ENCODE measurements around the gene ZNF385A. TPM values are rescaled to one million over a fixed set of nuclear protein-coding genes. Genes with fewer than 3 reads are reported as not detected.
A peak's percentile ranks its signal among the peaks of the same experiment; 100 is the strongest.

Gene ZNF385A
- polyA plus RNA-seq, 1 experiment, result 0.96 TPM

DNA sequence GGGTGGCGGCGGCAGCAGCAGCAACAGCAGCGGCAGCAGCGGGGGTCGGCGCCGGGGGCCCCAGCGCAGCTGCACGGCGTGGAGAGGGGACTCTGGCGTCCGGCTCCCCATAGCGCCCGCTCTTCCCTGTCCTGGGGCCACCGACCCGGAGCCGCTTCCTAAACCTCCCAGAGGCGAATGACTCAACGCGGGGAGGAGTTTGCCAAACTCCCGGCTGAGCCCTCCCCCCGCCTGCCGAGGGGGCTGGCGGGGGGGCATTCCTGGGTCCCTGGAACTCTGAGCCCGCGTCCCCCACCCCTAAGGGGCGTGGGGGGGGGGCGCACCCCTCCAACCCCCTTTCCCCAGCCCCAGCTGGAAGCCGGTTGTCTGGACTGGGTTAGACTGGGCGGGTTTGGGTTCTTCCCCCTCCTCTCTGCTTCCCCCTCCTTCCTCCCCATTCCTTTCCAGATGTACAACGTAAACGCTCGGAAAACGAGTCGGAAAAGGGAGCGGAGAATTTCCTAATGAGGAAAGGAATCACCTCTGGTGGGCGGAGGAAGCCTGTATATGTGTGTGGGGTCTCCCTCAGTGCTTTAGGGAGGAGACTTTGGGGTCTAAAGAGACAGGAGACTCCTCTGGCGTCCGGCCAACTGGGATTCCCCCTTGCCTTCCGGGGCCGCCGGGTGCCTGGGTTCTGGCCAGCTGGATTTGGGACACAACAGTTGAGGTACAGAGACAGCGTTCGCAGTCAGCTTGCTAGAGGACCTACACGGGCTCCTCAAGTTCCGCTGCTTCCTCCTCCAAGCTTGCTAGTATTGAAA lies 34.8 kb upstream of the ZNF385A start, which contains the start of gene ITGA5:
Gene ITGA5, minus strand, starts transcription at position 179 of the 800 bp plus-strand sequence. Its CDS starts 68 bp downstream, at position 111.
- ChIA-PET POLR2A (no interaction called here), CTCF (interaction anchor here (0.6 to 11.8 kb wide), 10 partner anchors 8 to 253 kb away, joined by 3 to 209 read pairs (median 6); no protein-coding TSS in a partner anchor)
- TF ChIP-seq, protein P1, sequence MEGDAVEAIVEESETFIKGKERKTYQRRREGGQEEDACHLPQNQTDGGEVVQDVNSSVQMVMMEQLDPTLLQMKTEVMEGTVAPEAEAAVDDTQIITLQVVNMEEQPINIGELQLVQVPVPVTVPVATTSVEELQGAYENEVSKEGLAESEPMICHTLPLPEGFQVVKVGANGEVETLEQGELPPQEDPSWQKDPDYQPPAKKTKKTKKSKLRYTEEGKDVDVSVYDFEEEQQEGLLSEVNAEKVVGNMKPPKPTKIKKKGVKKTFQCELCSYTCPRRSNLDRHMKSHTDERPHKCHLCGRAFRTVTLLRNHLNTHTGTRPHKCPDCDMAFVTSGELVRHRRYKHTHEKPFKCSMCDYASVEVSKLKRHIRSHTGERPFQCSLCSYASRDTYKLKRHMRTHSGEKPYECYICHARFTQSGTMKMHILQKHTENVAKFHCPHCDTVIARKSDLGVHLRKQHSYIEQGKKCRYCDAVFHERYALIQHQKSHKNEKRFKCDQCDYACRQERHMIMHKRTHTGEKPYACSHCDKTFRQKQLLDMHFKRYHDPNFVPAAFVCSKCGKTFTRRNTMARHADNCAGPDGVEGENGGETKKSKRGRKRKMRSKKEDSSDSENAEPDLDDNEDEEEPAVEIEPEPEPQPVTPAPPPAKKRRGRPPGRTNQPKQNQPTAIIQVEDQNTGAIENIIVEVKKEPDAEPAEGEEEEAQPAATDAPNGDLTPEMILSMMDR (IDR thresholded peaks at IDR 0.05; ENCODE audit: insufficient read depth, low read depth, low read length), result no peak
- Histone ChIP-seq H3K27me3 (ENCODE audit: control insufficient read depth, insufficient read depth, low read length) (no peaks in the 10 kb centered on the region), H3K4me3 (ENCODE audit: low read depth, low read length) (peak within 1 kb of the TSS; percentile 95), H3K36me3 (ENCODE audit: control insufficient read depth, insufficient read depth, low read length) (peaks cover 2% of the 10 kb centered on the region; the same call in 1 of the 2 replicates)
- DNase-seq (ENCODE audit: low read depth), result no peak

DNA sequence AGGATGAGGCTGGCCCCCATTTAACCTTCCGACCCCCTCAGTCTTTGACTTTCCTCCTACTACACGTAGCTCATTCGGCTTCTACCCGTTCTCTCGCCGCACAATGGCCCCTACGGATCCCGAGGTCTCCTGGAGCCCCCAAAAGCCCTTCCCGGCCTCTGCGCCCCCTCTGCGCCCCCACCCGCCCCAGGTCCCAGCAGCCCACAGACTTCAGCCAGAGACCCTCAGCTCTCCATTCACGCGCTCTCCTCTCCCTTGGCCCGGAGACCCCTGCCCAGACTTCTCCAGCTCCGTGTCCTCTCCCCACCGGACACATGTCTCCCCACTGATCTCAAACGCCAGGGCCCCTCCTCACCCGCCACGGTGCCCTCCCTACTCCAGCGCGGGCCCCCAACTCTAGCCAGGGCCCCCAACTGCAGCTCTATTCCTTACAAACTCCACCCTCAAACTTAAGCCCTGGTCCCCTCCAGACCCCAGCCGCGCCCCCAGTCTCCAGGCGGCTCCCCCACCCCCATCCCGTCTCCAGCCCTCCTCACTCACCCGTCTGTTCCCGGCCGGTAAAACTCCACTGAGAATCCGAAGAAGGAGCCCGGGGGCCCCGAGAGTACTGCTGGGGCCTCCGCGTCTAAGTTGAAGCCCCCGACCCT lies 34.0 kb upstream of the ZNF385A start:
- ChIA-PET CTCF (interaction anchor here (1.3 to 11.8 kb wide), 6 partner anchors 10 to 204 kb away, joined by 3 to 209 read pairs (median 14); no protein-coding TSS in a partner anchor), POLR2A (no interaction called here)
- no peaks in the 10 kb centered on the region for H3K27me3 ChIP-seq (ENCODE audit: control insufficient read depth, insufficient read depth, low read length)
- peaks cover 2% of the 10 kb centered on the region; the same call in 1 of the 2 replicates for H3K36me3 ChIP-seq (ENCODE audit: control insufficient read depth, insufficient read depth, low read length)
- no peak for DNase-seq (ENCODE audit: low read depth)
- TF ChIP-seq, protein P1 (IDR thresholded peaks at IDR 0.05; ENCODE audit: insufficient read depth, low read depth, low read length), result no peak
- H3K4me3 ChIP-seq (ENCODE audit: low read depth, low read length), result peak overlapping the region; percentile 95

DNA sequence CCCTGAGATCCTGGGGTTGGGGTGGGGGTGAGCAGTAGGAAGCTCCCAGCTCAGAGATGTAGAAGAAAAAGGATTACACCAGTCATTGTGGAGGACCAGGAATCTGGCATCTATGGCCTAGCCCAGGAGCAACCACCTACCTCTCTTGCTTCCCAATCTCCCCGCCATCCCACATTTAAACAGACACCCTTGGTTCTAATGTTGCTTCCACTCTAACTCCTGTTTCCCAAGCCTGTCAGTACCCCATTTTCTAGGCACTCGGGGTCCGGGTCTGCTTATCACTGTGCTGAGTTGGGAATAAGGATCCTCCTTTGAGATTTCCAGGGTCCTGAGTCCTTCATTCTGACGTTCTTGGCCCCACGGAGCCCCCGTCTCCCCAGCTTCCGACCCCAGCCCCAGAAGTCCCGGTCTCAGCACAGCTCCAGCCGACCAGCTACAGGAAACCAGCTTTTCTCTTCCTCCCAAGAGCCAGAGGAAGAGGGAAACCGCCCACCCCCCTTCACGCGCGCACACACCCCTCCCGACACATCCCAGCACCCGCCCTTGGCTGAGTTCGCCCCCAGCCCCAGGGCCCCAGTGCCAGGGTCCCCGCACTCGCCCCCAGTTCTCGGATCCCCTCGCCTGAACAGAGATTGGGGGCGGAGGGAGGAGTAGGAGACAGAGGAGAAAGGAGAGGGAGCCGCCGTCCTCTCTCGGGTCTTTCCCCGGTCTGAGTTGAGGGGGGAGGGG lies 33.3 kb upstream of the ZNF385A start:
- POLR2A ChIA-PET, result no interaction called here
- CTCF ChIA-PET, result interaction anchor here (1.2 to 11.8 kb wide), 8 partner anchors 11 to 204 kb away, joined by 3 to 209 read pairs (median 8); no protein-coding TSS in a partner anchor
- TF ChIP-seq, protein P1 (IDR thresholded peaks at IDR 0.05; ENCODE audit: insufficient read depth, low read depth, low read length), result no peak
- Histone ChIP-seq H3K27me3 (ENCODE audit: control insufficient read depth, insufficient read depth, low read length) (no peaks in the 10 kb centered on the region), H3K36me3 (ENCODE audit: control insufficient read depth, insufficient read depth, low read length) (peaks cover 2% of the 10 kb centered on the region; the same call in 1 of the 2 replicates), H3K4me3 (ENCODE audit: low read depth, low read length) (peak overlapping the region; percentile 95)
- DNase-seq (ENCODE audit: low read depth), result no peak

GRCh38 chr12:54416687-54417603 lies 32.4 kb upstream of the ZNF385A start:
- DNase-seq (ENCODE audit: low read depth), result no peak
- TF ChIP-seq, protein P1 (IDR thresholded peaks at IDR 0.05; ENCODE audit: insufficient read depth, low read depth, low read length), result no peak
- H3K36me3 ChIP-seq (ENCODE audit: control insufficient read depth, insufficient read depth, low read length), result peaks cover 2% of the 10 kb centered on the region; the same call in 1 of the 2 replicates
- POLR2A ChIA-PET, result no interaction called here
- H3K27me3 ChIP-seq (ENCODE audit: control insufficient read depth, insufficient read depth, low read length), result no peaks in the 10 kb centered on the region
- peak overlapping the region; percentile 95 for H3K4me3 ChIP-seq (ENCODE audit: low read depth, low read length)
- CTCF ChIA-PET, result interaction anchor here (0.7 to 11.8 kb wide), 10 partner anchors 14 to 203 kb away, joined by 3 to 209 read pairs (median 4); no protein-coding TSS in a partner anchor
